ENCODE data around the gene SLC22A13. TPM values are rescaled to one million over a fixed set of nuclear protein-coding genes. Genes with fewer than 3 reads are reported as not detected.

SLC22A13 gene
- total and polyA plus RNA-seq, 9 of the 15 experiments (the other 6 are each of a cell fraction or from before 2014, with no cell fraction given) = 0.09 to 0.49 (median 0.17) TPM; not detected in 3

DNA sequence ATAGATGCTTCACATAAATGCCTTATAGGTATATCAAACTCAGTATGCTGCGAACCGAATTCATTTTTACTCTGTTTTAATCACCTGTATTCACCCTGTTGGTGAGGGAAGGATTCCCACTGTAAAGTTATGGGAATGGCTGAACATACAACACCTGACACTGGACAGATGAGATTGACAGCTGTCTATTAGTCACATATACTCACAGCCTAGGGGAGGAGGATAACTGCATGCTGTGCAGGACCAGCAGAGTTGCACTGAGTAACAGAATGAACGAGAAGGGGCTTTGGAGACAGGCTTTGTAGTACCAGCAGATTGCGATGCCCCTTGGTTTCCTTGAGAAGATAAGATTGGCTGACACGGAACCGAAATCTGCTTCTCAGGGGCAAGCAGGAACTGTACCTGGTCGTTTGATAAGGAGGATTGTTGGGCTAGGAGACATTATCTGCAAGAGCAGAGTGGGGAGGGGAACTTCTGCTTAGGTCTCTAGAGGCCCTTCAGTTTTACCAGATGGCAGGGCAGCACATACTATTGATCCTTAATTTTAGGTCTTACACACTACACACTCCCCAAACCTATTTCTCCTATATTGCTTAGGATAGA, 43.5 kb upstream of the SLC22A13 start (continued):
- TF ChIP-seq, protein P1, sequence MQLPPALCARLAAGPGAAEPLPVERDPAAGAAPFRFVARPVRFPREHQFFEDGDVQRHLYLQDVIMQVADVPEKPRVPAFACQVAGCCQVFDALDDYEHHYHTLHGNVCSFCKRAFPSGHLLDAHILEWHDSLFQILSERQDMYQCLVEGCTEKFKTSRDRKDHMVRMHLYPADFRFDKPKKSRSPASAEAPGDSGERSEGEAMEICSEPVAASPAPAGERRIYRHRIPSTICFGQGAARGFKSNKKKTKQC (CRISPR knock-in tag; IDR thresholded peaks at IDR 0.05) = no peak
- TF ChIP-seq HOXB6 (CRISPR knock-in tag; IDR thresholded peaks at IDR 0.05; ENCODE audit: borderline replicate concordance) (no peak), XRCC3 (IDR thresholded peaks at IDR 0.05) (no peak), TSC22D4 (tag; IDR thresholded peaks at IDR 0.05) (no peak), RBM22 (IDR thresholded peaks at IDR 0.05; ENCODE audit: low read depth, low read length, poor library complexity, severe bottlenecking) (no peak), MCM7 (IDR thresholded peaks at IDR 0.05) (no peak), MXD1 (CRISPR knock-in tag; IDR thresholded peaks at IDR 0.05; ENCODE audit: borderline replicate concordance, poor library complexity, severe bottlenecking) (no peak), CREM (IDR thresholded peaks at IDR 0.05; ENCODE audit: low read depth) (peak; percentile 43; the same call in 1 of the 2 replicates), PHF21A (IDR thresholded peaks at IDR 0.05; ENCODE audit: borderline replicate concordance, low read depth) (no peak), RERE (CRISPR knock-in tag; IDR thresholded peaks at IDR 0.05; ENCODE audit: borderline replicate concordance) (no peak), ZFP91 (CRISPR knock-in tag; IDR thresholded peaks at IDR 0.05) (no peak), CGGBP1 (CRISPR knock-in tag; IDR thresholded peaks at IDR 0.05) (no peak), SMAD2 (IDR thresholded peaks at IDR 0.05; ENCODE audit: low read depth, low read length) (no peak)
- TF ChIP-seq, protein P2, sequence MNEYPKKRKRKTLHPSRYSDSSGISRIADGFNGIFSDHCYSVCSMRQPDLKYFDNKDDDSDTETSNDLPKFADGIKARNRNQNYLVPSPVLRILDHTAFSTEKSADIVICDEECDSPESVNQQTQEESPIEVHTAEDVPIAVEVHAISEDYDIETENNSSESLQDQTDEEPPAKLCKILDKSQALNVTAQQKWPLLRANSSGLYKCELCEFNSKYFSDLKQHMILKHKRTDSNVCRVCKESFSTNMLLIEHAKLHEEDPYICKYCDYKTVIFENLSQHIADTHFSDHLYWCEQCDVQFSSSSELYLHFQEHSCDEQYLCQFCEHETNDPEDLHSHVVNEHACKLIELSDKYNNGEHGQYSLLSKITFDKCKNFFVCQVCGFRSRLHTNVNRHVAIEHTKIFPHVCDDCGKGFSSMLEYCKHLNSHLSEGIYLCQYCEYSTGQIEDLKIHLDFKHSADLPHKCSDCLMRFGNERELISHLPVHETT (CRISPR knock-in tag; conservative IDR thresholded peaks at IDR 0.05 in 1 of 2, IDR thresholded peaks at IDR 0.05 in 1 of 2) = no peak
- TF ChIP-seq, protein P3, sequence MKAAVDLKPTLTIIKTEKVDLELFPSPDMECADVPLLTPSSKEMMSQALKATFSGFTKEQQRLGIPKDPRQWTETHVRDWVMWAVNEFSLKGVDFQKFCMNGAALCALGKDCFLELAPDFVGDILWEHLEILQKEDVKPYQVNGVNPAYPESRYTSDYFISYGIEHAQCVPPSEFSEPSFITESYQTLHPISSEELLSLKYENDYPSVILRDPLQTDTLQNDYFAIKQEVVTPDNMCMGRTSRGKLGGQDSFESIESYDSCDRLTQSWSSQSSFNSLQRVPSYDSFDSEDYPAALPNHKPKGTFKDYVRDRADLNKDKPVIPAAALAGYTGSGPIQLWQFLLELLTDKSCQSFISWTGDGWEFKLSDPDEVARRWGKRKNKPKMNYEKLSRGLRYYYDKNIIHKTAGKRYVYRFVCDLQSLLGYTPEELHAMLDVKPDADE (conservative IDR thresholded peaks at IDR 0.05; ENCODE audit: control insufficient read depth, low read depth, low read length) = no peak

Measured in K562 (cell line).